HG02610 (cell line): ENCODE measurements around the gene MEAF6.

Source experiments
- ATAC-seq: cut with Tn5 transposase; IDR thresholded peaks from one replicate; pipeline ENCODE4 v1.9.1; 2021; ENCODE audit warnings: mild to moderate bottlenecking, moderate library complexity; ENCODE audit not compliant: unreplicated experiment

Gene MEAF6

GRCh38 chr1:37446874-37447273, 67.7 kb downstream of the MEAF6 start:
- no peak for ATAC-seq

GRCh38 chr1:37442644-37443043, 71.9 kb downstream of the MEAF6 start:
- ATAC-seq, result no peak
